Erythroblast (primary cell): ENCODE results near the gene MSH3.

ENCODE experiments used
- GATA1 ChIP-seq: IDR thresholded peaks from 2 replicates; pipeline ENCODE4 v1.6.1; 2011; ENCODE audit warnings: low read depth, mild to moderate bottlenecking, control low read depth, low read length, moderate library complexity
- POLR2A ChIP-seq: IDR thresholded peaks from 2 replicates; pipeline ENCODE4 v1.6.1; 2011; ENCODE audit warnings: mild to moderate bottlenecking, low read length

DNA sequence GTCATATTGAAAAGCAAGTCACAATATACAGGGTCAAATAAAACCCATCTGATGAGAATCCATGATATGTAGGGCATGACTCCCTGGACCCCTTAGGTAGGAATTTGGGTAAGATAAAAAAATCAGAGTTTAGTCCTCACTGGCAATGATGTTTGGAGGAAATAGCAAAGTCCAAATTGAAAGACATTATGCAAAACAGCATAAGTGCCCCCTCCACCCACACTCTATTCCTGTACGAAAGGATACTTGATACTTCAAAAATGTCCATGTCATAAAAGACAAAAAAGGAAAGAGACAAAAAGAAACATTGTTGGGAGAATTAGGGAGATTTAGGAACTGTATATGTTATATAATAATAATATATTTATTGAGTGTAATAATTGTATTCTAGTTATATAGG is 209.7 kb downstream of the MSH3 start:
- no peak for TF ChIP-seq POLR2A
- TF ChIP-seq GATA1 = no peak
